Erythroblast (primary cell): ENCODE results near the gene TRPC3.

Experiments
- GATA1 ChIP-seq: IDR thresholded peaks from 2 replicates; pipeline ENCODE4 v1.6.1; 2011; ENCODE audit warnings: low read depth, mild to moderate bottlenecking, control low read depth, low read length, moderate library complexity
- POLR2A ChIP-seq: IDR thresholded peaks from 2 replicates; pipeline ENCODE4 v1.6.1; 2011; ENCODE audit warnings: mild to moderate bottlenecking, low read length

- no peak for TF ChIP-seq POLR2A
- TF ChIP-seq GATA1, result no peak
Measured at GRCh38 chr4:121943941-121944340, 7.9 kb downstream of the TRPC3 start.
